HEK293 (cell line): ENCODE results near the gene HCFC1.

Source experiments
- CTCF ChIA-PET: fragments of 350-600 bp; formaldehyde crosslinking; extraction: SDS; loops from one replicate; lab custom pipeline; 2021; ENCODE audit warnings: antibody characterized with exemption; lab: Yijun Ruan, JAX
- POLR2A ChIA-PET: fragments of 300-600 bp; formaldehyde crosslinking; extraction: SDS; loops from one replicate; lab custom pipeline; 2020; ENCODE audit warnings: antibody characterized with exemption, inconsistent platforms; lab: Yijun Ruan, JAX
- H3K27ac ChIP-seq: fragments of 200-500 bp; sonication (Bioruptor generic); 2 replicates; pipeline ENCODE4 v1.5.1; 2014; ENCODE audit warnings: low read depth, low read length, control low read depth, inconsistent platforms; ENCODE audit errors: extremely low read depth
- H3K36me3 ChIP-seq, 2 experiments: fragments of 200-500 bp in 1 of 2; sonication (Bioruptor generic) in 1 of 2; 1 replicate in 1 of 2; 2 replicates in 1 of 2; pipeline ENCODE4 v1.5.1; 2014 to 2017; ENCODE audit warnings: inconsistent platforms in 2 of 2, low read length in 2 of 2; ENCODE audit not compliant: control insufficient read depth in 2 of 2, insufficient read depth in 1 of 2
- H3K4me1 ChIP-seq: fragments of 200-500 bp; sonication (Bioruptor generic); 2 replicates; pipeline ENCODE4 v1.5.1; 2014; ENCODE audit warnings: mild to moderate bottlenecking, low read length, inconsistent platforms; ENCODE audit not compliant: control insufficient read depth, insufficient read depth
- H3K4me3 ChIP-seq: 2 replicates; pipeline ENCODE4 v1.5.1; 2011; ENCODE audit warnings: low read depth, mild to moderate bottlenecking, control low read depth, low read length, moderate library complexity
- H3K9me3 ChIP-seq: fragments of 200-500 bp; sonication (Bioruptor generic); 2 replicates; pipeline ENCODE4 v1.5.1; 2014; ENCODE audit warnings: low read depth, low read length, inconsistent platforms; ENCODE audit not compliant: control insufficient read depth, insufficient read depth
- GFI1B ChIP-seq: fragments of 450-650 bp; formaldehyde crosslinking; IDR thresholded peaks from 2 replicates; pipeline ENCODE4 v1.5.1; 2016; ENCODE audit warnings: missing biosample characterization, missing genetic modification characterization
- GLIS2 ChIP-seq: fragments of 450-650 bp; formaldehyde crosslinking; IDR thresholded peaks from 2 replicates; pipeline ENCODE4 v1.5.1; 2016; ENCODE audit warnings: missing biosample characterization, missing genetic modification characterization
- HOXC10 ChIP-seq: sonication (generic); formaldehyde crosslinking; IDR thresholded peaks from 2 replicates; pipeline ENCODE4 v1.8.1; 2023; ENCODE audit warnings: mild to moderate bottlenecking, missing genetic modification reagents
- SCRT2 ChIP-seq: fragments of 450-650 bp; formaldehyde crosslinking; IDR thresholded peaks from 2 replicates; pipeline ENCODE4 v1.5.1; 2016; ENCODE audit warnings: missing biosample characterization, missing genetic modification characterization
- ZBTB21 ChIP-seq: fragments of 450-650 bp; formaldehyde crosslinking; IDR thresholded peaks from 2 replicates; pipeline ENCODE4 v1.5.1; 2017; ENCODE audit warnings: missing biosample characterization, missing genetic modification characterization
- ZBTB48 ChIP-seq: fragments of 450-650 bp; formaldehyde crosslinking; IDR thresholded peaks from 2 replicates; pipeline ENCODE4 v1.5.1; 2016; ENCODE audit warnings: missing biosample characterization, missing genetic modification characterization
- ZBTB7A ChIP-seq: fragments of 450-650 bp; formaldehyde crosslinking; IDR thresholded peaks from 2 replicates; pipeline ENCODE4 v1.5.1; 2016; ENCODE audit warnings: low read depth, missing biosample characterization, missing genetic modification characterization
- ZNF10 ChIP-seq: fragments of 450-650 bp; formaldehyde crosslinking; IDR thresholded peaks from 2 replicates; pipeline ENCODE4 v1.5.1; 2017; ENCODE audit warnings: missing biosample characterization, missing genetic modification characterization
- ZNF132 ChIP-seq: fragments of 450-650 bp; formaldehyde crosslinking; IDR thresholded peaks from 2 replicates; pipeline ENCODE4 v1.5.1; 2017; ENCODE audit warnings: missing biosample characterization, missing genetic modification characterization, borderline replicate concordance
- ZNF391 ChIP-seq: fragments of 450-650 bp; formaldehyde crosslinking; IDR thresholded peaks from 2 replicates; pipeline ENCODE4 v1.5.1; 2016; ENCODE audit warnings: low read depth, missing biosample characterization, missing genetic modification characterization, borderline replicate concordance
- ZNF600 ChIP-seq: fragments of 450-650 bp; formaldehyde crosslinking; IDR thresholded peaks from 2 replicates; pipeline ENCODE4 v1.5.1; 2016; ENCODE audit warnings: missing biosample characterization, missing genetic modification characterization
- ZNF707 ChIP-seq: fragments of 450-650 bp; formaldehyde crosslinking; IDR thresholded peaks from 2 replicates; pipeline ENCODE4 v1.5.1; 2016; ENCODE audit warnings: missing biosample characterization, missing genetic modification characterization
- TF ChIP-seq, protein P1 (sequence below): fragments of 450-650 bp; formaldehyde crosslinking; IDR thresholded peaks from 2 replicates; pipeline ENCODE4 v1.5.1; 2016; ENCODE audit warnings: missing biosample characterization, missing genetic modification characterization
- TF ChIP-seq, protein P2 (sequence below): fragments of 450-650 bp; formaldehyde crosslinking; IDR thresholded peaks from 2 replicates; pipeline ENCODE4 v1.5.1; 2016; ENCODE audit warnings: missing biosample characterization, missing genetic modification characterization
- TF ChIP-seq, protein P3 (sequence below): fragments of 450-650 bp; formaldehyde crosslinking; IDR thresholded peaks from 2 replicates; pipeline ENCODE4 v1.5.1; 2016; ENCODE audit warnings: missing biosample characterization, missing genetic modification characterization

Gene HCFC1

DNA sequence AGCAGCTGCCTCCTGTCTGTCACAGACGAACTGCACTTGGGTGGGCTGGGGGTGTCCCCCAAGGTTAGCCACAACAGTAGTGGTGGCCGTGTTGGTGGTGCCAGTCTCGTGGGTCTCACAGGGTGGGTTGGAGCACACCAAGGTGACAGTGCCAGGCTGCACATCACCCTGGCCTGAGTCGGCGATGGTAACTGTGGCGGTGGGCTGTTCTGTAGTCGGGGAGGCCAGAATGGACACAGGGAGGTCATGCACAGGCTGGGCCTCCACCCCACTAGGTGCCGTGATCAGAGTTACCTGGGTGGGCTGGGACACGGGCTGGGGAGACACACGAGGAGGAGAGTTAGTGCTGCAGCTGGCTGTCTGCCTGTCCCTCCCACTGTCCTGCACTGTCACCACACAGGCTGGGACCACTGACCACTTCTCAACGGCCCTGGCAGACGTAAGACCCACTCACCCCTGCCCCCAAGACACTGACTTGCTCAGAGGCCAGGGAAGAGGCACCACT lies 16.3 kb downstream of the HCFC1 start:
- Histone ChIP-seq H3K36me3 (peaks cover 31 to 100% of the 10 kb centered on the region in 2 experiments), H3K4me3 (no peak overlapping the region), H3K27ac (no peak overlapping the region), H3K4me1 (no peaks in the 10 kb centered on the region; the same call in 1 of the 2 replicates), H3K9me3 (no peaks in the 10 kb centered on the region)
- CTCF ChIA-PET = interaction anchor here (0.9 to 1.0 kb wide), 2 partner anchors 8 to 32 kb away, joined by 3 read pairs; no protein-coding TSS in a partner anchor
- TF ChIP-seq ZNF391 (tag by site-specific recombination) = no peak
- no peak for TF ChIP-seq ZBTB48 (tag by site-specific recombination)
- TF ChIP-seq, protein P1, sequence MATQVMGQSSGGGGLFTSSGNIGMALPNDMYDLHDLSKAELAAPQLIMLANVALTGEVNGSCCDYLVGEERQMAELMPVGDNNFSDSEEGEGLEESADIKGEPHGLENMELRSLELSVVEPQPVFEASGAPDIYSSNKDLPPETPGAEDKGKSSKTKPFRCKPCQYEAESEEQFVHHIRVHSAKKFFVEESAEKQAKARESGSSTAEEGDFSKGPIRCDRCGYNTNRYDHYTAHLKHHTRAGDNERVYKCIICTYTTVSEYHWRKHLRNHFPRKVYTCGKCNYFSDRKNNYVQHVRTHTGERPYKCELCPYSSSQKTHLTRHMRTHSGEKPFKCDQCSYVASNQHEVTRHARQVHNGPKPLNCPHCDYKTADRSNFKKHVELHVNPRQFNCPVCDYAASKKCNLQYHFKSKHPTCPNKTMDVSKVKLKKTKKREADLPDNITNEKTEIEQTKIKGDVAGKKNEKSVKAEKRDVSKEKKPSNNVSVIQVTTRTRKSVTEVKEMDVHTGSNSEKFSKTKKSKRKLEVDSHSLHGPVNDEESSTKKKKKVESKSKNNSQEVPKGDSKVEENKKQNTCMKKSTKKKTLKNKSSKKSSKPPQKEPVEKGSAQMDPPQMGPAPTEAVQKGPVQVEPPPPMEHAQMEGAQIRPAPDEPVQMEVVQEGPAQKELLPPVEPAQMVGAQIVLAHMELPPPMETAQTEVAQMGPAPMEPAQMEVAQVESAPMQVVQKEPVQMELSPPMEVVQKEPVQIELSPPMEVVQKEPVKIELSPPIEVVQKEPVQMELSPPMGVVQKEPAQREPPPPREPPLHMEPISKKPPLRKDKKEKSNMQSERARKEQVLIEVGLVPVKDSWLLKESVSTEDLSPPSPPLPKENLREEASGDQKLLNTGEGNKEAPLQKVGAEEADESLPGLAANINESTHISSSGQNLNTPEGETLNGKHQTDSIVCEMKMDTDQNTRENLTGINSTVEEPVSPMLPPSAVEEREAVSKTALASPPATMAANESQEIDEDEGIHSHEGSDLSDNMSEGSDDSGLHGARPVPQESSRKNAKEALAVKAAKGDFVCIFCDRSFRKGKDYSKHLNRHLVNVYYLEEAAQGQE (tag by site-specific recombination) = no peak
- no peak for TF ChIP-seq ZBTB21 (tag by site-specific recombination)
- no peak for TF ChIP-seq HOXC10 (CRISPR knock-in tag)
- TF ChIP-seq ZNF132 = no peak
- no peak for TF ChIP-seq GFI1B (tag by site-specific recombination)
- peak; percentile 34; the same call in 1 of the 2 replicates for TF ChIP-seq ZNF10 (tag by site-specific recombination)
- no peak for TF ChIP-seq ZBTB7A (tag by site-specific recombination)
- TF ChIP-seq ZNF707 = no peak
- peak; percentile 83 for TF ChIP-seq GLIS2 (tag by site-specific recombination)
- POLR2A ChIA-PET = no interaction called here

DNA sequence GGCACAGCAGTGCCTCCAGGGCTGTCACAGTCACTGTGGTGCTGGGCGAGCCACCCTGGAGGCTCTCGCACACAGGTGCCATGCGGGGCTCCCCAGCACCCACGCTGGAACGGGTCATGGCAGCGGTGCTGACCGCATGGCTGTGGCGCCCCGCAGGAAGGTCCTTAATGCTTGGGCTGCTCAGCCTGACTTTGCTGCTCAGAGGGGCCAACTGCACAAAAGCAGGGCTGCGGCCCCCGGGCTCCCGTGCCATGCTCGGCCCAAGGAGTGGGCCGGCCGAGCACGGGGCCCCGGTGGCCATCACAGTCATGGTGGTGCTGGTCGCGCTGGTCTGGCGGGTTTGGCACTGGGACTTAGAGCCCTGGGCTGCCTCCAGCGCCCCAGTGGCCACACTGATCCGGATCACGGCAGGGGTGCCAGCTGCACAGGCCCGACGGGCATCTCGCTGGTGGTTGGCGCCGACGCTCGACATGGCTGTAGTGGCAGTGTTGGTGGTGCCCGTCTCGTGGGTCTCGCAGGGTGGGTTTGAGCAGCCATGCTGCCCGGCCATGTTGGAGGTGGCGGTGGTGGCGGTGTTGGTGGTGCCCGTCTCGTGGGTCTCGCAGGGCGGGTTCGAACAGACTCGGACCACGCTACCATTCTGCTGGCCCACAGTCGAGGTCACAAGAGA lies 16.9 kb downstream of the HCFC1 start:
- H3K9me3 ChIP-seq = no peaks in the 10 kb centered on the region
- TF ChIP-seq, protein P2, sequence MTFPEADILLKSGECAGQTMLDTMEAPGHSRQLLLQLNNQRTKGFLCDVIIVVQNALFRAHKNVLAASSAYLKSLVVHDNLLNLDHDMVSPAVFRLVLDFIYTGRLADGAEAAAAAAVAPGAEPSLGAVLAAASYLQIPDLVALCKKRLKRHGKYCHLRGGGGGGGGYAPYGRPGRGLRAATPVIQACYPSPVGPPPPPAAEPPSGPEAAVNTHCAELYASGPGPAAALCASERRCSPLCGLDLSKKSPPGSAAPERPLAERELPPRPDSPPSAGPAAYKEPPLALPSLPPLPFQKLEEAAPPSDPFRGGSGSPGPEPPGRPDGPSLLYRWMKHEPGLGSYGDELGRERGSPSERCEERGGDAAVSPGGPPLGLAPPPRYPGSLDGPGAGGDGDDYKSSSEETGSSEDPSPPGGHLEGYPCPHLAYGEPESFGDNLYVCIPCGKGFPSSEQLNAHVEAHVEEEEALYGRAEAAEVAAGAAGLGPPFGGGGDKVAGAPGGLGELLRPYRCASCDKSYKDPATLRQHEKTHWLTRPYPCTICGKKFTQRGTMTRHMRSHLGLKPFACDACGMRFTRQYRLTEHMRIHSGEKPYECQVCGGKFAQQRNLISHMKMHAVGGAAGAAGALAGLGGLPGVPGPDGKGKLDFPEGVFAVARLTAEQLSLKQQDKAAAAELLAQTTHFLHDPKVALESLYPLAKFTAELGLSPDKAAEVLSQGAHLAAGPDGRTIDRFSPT (tag by site-specific recombination) = peak; percentile 92
- TF ChIP-seq ZNF600 (peak; percentile 43; the same call in 1 of the 2 replicates), GFI1B (tag by site-specific recombination) (no peak)
- H3K4me1 ChIP-seq = no peaks in the 10 kb centered on the region; the same call in 1 of the 2 replicates
- H3K36me3 ChIP-seq = peaks cover 30 to 100% of the 10 kb centered on the region in 2 experiments
- no peak overlapping the region for H3K4me3 ChIP-seq
- CTCF ChIA-PET = interaction anchor here (1.0 kb wide), 1 partner anchor 31 kb away, joined by 3 read pairs; no protein-coding TSS in a partner anchor
- no peak overlapping the region for H3K27ac ChIP-seq
- POLR2A ChIA-PET = no interaction called here

DNA sequence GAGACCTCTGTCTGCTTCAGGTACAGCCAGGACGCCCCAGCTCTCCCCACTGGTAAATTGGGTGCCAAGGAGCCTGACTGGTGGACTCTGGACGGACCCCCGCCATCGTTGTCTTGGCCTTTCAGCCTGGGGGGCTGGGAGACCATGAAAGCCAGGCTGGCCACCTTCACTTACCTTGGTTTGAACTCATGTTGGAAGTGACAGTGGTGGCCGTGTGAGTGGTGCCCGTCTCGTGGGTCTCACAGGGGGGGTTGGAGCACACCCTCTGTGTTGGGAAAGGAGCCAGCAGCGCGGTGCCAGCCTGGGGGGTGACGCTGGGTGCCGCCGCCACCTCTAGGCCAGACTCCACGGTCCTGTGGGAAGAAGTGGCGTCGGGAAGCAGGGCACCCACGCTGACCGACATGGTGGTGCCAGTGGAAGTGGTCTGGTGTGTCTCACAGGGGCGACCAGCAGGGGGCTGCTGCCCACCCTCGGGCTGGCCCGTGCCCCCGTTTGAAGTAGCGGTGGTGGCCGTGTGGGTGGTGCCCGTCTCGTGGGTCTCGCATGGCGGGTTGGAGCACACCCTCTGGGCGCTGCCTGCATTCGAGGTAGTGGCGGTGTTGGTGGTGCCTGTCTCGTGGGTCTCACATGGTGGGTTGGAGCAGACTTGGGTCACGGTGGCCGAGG lies 17.6 kb downstream of the HCFC1 start:
- Histone ChIP-seq H3K27ac (peak overlapping the region; percentile 36; the same call in 1 of the 2 replicates), H3K36me3 (peaks cover 31 to 99% of the 10 kb centered on the region in 2 experiments), H3K4me1 (no peaks in the 10 kb centered on the region; the same call in 1 of the 2 replicates), H3K9me3 (no peaks in the 10 kb centered on the region), H3K4me3 (no peak overlapping the region)
- ChIA-PET CTCF (interaction anchor here (0.7 to 10.9 kb wide), 8 partner anchors 10 to 190 kb away, joined by 3 to 267 read pairs (median 4); partner anchors contain the start of genes ARHGAP4, NAA10 and PLXNB3), POLR2A (interaction anchor here (1.1 kb wide), 1 partner anchor 17 kb away, joined by 5 read pairs; no protein-coding TSS in a partner anchor)
- TF ChIP-seq, protein P3, sequence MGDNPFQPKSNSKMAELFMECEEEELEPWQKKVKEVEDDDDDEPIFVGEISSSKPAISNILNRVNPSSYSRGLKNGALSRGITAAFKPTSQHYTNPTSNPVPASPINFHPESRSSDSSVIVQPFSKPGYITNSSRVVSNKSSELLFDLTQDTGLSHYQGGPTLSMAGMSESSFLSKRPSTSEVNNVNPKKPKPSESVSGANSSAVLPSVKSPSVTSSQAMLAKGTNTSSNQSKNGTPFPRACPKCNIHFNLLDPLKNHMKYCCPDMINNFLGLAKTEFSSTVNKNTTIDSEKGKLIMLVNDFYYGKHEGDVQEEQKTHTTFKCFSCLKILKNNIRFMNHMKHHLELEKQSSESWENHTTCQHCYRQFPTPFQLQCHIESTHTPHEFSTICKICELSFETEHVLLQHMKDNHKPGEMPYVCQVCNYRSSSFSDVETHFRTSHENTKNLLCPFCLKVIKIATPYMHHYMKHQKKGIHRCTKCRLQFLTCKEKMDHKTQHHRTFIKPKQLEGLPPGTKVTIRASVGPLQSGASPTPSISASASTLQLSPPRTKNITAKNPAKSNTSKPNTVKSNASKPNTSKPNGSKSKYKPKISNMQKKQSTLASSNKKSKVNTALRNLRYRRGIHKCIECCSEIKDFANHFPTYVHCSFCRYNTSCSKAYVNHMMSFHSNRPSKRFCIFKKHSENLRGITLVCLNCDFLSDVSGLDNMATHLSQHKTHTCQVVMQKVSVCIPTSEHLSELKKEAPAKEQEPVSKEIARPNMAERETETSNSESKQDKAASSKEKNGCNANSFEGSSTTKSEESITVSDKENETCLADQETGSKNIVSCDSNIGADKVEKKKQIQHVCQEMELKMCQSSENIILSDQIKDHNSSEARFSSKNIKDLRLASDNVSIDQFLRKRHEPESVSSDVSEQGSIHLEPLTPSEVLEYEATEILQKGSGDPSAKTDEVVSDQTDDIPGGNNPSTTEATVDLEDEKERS (tag by site-specific recombination) = no peak
- 0 out of 2 replicates have a peak, but pooled peaks have one; percentile 1 for TF ChIP-seq SCRT2 (tag by site-specific recombination)
- TF ChIP-seq, protein P2 (tag by site-specific recombination) = peak; percentile 91
